Endothelial cell of hepatic sinusoid (primary cell): Measurements from ENCODE around the gene INSYN1.
"Not testable (repeated sequence)": the region's sequence is repeated elsewhere in the genome, so short reads cannot be mapped to it uniquely, and the experiment has no call there.

Source experiments
- in situ Hi-C: cut with HindIII; loops from 2 replicates; pipeline ENCODE4 v1.10.0; 2017; ENCODE audit warnings: low sequenced_read_pairs

Gene INSYN1

DNA sequence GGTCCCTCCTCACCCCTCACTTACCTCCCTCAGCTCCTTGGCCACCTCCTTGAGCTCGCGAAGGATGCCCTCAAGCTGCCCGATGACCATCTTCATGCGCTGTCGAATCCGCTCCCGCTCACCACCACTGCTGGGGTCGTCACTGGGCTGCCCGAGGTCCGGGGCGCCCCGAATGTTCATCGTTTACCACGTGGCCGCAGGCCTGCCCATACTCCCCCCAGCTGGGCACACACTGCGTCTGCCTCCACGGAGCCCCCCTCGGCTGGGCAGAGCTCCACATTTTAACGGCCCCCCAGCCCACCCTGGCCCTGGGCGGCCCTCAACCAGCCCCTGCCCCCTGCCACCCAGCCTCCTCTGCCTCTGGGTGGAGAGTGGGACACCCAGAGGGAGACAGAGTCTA, 2.2 kb downstream of the INSYN1 start:
- in situ Hi-C loops, result no loop called here

DNA sequence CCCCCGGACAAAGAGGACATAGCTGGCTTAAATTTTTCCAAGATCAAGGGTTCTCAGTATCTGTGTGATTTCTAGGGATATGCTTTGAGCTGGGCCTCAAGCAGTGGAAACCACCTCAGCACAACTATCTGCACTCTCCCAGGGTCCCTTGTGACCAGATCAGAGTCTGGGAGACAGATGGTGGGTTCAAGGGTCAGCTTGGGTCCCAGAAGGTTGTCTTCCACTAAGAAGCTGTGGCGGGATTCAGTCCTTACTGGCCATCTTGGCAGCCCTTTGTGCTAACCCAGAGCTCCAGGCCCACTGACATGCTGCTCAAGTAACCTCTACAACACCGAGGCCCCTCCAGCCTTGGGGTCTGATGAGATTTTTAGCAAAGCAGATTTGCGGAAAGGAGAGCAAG, 2.7 kb downstream of the INSYN1 start:
- in situ Hi-C loops, result no loop called here

DNA sequence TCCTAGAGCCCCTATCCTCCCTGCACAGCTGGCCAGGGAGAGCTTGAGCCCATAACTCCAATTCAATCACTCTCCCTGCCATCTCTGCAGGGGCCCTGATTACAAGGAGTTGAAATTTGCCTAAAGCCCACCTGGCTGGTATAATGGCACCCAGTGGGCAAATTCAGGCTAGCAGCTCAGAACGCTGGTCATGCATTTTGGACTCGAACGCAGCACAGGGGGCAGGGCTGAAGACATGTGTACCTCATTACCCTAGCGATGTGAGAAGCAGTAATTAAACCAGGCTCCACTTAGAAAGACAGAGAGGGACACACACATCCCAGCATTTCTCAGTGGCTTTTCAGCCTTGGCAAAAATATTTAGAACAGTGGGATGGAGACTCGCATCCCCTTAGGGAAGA, 3.2 kb downstream of the INSYN1 start:
- in situ Hi-C loops, result no loop called here

DNA sequence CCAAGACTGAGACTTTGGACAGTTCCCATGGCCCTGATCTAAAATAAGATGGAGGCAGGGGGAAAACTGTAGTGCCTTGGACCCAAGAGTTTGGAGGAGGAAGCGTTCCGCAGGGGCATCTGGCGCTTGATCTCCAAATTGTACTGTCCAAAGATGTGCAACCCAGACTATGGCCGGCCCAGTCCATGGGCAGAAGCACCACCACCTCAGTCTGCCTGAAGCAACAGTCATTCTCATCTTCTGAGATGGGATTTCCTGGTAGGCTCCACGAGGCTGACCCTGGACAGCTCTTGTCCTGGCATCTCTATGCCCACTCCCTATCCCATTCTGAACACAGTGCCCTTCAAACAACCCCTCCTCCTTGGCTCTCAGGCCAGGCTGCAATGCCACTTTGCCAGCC, 3.6 kb downstream of the INSYN1 start:
- in situ Hi-C loops, result no loop called here

DNA sequence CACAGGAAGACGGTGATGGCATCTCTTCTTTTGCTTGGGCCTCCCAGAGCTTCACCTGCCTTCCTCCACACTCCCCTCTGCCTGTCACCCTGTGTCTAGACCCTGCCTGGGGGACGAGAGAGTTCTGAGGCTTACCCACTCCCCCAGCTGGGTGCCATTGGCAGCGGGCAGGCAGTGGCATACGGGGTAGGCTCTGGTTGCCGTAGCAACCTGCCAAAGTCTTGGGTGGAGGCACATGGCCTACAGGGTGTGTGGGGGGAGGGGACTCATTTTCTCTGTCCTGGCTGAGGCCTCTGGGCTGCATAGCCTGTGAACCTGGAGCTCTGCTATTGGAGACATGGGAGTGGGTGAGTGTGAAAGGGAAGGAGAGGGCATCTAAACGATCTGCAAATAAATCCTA, 4.4 kb downstream of the INSYN1 start:
- in situ Hi-C loops, result no loop called here

DNA sequence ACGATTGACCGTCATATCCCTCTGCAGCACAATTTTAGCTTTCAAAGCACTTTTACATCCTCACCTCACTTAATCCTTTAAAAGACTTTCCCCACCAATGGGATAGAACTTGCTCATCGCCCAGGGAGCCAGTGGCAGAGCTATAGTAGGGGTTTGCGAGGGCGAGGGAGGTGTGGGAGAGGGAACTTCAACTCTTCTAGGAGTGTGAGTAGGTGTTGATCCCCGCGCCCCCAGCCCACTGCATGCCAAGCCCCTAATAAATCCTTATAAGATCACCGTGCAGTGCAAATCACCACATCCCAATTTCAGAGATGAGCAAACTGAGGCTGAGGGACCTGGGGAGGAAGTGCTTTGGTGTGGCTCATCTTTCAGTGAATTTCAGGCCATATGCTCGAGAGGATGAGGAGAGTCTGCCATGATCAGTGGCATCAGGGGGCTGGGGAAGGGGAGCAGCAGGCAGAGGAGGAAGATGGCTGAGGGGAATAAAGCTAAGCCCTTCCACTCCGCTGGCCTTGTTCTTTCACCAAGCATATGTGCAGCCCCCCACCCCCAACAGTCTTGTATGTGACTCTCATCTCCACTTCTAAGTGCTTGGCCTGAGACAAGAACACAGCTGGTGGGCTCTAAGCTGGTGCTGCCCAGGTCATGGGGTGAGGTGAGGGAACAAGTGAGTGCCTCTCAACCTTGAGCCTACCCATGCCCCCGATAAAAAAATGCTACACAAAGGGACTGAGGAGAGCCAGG, 5.1 kb downstream of the INSYN1 start:
- in situ Hi-C loops, result no loop called here

DNA sequence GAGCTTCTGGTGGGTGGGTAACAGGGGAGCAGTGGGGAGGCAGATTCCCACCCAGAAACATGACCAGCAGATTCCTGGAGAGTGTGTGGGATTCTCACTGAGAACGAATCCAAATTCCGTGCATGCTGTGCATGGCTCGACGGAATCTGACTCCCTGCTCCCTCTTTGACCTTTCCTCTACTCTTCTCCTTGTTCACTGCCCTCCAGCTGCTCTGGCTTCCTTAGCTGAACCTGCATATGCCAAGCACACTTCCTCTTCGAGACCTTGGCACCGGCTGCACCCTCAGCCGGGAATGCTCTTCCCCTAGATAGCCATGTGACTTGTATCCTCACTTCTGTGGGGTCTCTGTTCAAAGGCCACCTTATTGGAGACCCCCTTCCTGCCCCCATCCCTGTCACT, 6.3 kb downstream of the INSYN1 start:
- in situ Hi-C loops, result no loop called here

DNA sequence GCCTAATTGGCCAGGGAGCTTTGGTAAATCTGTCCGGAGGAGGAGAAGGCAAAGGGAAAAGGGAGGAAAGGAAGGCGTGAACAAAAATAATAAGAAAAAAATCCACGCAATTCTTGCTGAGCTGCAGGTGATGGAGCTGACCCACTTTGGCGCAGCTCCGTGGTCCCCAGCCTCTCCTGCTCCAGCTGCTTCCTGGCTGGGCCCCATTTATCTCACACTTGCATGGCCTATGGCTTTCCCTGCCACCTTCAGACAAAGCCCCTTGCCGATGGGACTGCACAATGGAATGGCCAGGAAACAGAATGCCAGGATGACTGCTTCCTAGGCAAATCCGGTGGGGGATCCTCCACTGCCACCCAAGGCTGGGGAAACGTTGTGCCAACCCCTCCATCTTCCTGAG, 6.9 kb downstream of the INSYN1 start:
- in situ Hi-C loops, result no loop called here

DNA sequence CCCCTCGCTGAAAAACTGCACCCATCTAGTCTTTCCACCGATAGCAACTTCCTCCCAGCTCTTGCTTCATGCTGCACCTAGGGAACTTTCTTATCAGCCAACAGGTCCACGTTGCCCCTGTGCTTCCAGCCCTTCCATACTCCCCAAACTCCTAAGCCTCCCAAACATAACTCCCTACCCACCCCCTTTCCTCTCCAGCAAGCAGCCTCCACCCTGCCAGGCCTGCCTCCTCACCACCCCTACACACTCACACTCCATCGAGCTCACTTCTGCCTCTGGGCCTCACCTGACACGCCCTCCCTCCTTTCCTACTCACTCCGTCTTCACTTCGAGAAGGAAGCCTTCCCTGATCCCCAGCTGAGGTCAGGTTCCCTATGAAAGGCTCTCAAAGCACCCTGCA, 8.1 kb downstream of the INSYN1 start:
- in situ Hi-C loops, result no loop called here

DNA sequence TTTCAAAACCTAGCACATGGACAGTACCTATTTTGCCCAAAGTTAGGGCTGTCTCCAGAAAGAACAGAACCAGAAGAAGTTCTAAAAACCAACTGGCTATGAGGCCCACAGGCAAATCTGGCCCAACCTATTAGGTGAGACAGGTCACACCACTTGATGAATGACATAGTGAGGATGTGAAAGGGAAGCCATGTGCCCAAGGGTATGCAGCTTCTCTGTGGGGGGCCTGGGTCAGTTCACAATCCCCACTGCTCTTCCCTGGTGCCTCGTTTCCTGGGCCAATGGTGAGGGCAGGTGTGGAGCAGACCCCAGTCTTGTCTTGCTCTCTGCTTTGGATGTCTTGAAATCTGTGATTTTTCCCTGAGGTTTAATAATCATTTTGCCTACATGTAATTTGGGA, 8.9 kb downstream of the INSYN1 start:
- in situ Hi-C loops, result no loop called here

DNA sequence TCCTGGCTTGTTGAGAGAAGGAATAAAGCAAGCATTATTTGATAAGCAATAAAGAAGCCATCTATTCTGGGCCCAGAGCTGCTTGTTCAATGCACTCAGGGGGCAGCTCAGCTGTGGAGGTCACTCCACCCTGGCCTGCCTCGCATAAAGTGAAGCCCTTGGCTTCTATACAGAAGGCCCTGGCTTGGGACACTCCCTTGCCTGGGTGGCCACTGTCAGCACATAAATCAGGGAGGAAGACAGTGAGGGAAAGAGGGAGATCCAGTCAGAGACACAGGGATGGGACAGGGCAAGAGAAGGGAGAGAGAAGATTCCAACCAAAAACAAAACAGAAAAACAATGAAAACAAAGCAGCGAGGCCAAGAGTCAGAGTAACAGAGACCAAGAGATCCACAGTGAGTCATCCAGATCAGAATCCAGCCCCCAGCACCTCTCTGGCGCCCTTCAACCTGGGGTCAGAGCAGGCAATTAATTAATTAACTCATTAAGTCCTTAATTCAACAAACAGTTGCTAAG, 11.8 kb downstream of the INSYN1 start:
- in situ Hi-C loops, result no loop called here

DNA sequence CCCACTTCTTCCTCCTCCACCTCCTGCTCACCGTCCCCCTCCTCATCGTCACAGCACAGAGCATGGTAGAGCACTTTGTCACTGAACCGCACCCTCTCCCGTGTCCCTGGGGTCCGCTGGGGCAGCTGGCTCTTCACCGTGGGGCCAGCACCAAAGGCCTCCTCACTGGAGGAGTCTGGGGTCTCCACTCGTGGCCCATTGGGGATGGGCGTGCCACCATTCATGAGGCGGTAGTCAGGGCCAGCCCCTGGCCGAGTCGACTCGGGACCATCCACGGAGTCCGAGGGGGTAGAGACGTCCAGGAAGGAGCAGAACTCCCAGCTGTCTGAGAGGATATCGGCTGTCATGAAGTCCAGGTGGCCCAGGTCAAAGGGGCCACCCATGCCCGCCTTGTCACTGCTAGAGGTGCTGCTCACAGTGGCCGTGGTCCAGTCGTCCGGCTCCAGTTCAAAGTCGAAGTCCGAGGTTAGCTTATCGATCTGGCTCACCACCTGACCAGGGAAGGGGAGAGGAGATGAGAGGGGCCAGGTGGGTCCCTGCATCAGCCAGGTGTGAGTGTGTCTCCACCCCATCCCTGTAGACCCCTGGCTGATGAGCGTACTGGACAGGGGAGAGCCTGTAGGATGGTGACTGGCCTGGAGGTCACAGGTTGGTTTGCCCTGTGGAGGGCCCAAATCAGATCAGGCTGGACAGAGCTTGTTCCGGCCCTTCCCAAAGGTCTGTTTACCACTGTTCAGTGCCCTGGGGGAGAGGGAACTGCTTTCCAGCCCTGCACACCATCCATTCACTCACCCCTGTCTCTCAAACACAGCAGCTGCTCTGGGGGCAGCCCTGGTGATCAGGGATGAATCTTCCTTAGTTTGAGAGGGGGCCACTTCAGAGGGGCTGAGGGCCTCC, 12.8 kb downstream of the INSYN1 start:
- in situ Hi-C loops, result no loop called here

DNA sequence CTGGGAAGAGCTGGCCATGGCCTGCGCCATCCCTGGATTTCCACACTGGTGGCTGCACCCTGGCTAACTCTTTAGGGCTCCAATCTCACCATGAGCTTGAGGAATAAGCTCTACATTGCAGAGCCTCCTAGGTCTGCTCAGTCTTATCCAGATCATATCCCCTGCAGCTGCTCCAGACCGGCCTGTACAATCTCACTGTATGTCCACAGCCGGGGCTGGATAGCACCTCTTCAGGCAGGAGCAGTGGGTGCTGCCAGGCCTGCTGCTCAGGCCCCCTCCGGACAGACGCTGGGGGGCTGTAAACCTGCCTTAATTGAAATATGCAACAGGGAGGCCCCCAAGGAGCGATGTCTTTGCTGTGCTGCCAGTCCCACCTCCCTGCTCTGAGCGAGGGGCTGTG, 15.6 kb downstream of the INSYN1 start:
- in situ Hi-C loops, result no loop called here

DNA sequence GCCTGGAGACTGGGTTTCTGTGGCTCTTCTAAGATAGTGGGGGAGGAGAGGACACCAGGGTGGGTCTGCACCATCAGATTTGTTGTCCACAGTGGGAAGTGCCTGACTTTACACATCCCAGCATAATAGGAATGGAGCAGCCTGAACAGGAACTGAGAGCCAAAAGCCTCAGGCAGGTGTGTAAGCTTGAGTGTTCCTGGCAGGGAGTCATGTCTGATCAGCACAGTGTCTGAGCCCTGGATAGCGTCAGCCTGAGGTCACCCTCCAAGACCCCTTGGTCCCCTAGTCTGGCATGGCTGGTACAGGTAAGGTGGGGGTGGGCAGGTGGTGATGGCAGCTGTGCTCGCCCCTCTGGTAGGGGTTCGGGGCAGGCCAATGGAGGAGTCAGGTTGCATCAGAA, 20.2 kb downstream of the INSYN1 start:
- in situ Hi-C loops, result no loop called here

DNA sequence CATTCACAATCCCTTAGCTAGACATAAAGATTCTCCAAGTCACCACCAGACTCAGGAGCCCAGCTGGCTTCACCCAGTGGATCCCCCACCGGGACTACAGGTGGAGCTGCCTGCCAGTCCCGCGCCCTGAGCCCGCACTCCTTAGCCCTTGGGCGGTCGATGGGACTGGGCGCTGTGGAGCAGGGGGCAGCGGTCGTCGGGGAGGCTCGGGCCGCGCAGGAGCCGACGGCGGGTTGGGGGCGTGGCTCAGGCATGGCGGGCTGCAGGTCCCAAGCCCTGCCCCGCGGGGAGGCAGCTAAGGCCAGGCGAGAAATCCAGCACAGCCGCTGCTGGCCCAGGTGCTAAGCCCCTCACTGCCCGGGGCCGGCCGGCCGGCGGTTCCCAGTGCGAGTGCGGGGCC, 21.1 kb downstream of the INSYN1 start:
- in situ Hi-C loops, result not testable (repeated sequence)

DNA sequence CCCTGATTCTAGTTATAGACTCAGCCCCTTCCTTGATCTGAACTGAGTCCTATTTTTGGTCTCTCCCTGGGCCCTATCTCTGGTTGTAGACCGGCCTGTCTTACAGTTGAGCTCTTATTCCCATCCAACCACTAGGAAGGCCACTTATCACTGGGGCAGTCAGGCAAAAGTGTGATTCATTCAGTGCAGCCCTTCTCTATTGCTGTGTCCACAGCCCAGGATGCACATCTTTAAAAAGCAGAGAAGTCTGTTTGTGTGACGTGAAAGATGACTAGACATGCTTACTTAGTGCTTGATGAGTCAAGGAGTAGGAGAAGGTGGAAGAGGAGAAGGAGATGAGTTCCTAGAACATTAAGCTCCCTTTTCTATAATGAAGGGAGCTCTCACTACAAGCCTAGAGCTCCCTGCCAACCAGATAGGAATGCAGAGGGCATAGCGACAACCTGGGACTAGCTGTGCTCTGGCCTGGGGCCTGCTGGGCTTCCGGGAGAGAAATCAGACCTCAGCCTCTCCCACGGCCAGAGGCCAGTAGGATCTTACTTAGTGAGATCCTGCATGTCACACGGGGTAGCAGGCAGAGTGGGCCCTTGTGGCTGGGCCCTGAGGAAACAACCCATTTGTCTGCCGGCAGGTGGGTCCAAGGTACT, 25.7 kb downstream of the INSYN1 start:
- in situ Hi-C loops, result no loop called here

DNA sequence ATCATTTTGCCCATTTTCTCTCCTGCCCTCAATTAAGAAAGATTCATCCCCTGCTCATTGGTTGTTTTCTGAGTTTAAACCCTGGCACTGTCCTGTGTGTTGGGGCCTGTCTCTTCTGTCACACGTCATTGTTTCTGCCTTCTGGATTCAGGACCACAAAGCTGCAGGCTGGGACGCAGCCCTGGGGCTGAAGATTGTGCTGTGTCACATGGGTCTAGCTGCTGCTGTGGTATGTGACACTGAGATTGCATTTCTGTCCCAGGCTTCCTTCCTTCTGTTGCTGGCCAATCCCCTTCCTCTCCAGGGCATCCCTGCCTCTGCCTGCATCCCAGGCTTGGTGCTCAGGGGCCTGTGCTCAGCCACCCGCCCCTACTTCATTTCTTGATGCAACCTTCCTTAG, 28.9 kb downstream of the INSYN1 start:
- in situ Hi-C loops, result no loop called here

DNA sequence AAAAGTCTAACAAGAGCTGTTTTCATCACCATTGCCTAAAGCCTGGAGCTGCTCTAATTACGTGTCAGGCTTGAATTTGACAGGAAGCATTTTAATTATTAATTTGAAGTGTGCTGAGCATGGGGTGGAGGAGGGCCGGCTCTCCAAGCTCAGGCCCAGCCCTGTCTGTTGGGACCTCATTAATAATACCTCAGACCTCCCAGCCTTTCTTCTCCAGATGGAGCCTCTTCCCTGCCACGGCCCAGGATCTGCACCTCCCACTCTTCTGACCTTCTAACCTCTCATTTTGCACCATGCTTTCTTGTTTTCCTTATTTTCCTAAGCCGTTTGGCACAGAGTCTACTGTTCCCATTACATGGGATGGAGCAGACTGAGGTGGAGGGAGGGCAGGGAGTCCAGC, 30.0 kb downstream of the INSYN1 start:
- in situ Hi-C loops, result no loop called here

DNA sequence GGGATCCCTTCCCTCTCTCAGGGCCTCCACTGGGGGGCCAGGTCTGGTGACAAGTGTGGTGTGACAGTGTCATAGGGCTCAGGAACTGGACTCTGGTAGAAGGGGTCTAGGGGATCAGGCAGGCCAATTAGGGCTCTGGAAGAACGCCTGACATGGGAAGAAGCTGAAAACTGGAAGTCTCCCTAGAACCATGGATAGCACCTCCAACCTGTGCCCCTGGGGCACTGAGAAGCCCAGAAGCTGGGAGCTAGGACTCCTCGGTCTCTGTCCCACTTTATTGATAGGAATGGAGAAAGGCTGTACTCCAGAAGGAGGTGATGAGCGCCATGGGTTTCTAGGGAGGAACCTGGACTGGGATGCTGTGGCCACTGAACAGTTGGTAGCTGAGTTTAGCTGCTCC, 30.7 kb downstream of the INSYN1 start:
- in situ Hi-C loops, result no loop called here

DNA sequence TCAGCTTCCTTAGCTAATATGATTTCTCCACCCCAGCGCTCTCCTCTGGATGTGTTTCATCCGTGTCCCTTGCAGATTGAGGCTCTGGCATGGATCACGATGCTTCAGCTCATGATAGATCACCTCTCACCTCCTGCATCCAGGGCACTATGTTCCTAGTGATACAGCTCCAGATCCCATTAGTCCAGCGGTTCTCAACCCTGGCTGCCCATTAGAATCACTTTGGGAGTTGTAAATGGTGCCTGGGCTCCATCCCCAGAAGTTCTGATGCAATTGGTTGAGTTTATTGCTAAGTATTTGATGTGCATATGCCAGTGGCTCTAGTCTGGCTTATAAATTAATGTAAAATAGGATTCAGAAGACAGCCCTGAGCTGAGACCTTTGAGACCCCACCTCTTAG, 34.5 kb downstream of the INSYN1 start:
- in situ Hi-C loops, result no loop called here

DNA sequence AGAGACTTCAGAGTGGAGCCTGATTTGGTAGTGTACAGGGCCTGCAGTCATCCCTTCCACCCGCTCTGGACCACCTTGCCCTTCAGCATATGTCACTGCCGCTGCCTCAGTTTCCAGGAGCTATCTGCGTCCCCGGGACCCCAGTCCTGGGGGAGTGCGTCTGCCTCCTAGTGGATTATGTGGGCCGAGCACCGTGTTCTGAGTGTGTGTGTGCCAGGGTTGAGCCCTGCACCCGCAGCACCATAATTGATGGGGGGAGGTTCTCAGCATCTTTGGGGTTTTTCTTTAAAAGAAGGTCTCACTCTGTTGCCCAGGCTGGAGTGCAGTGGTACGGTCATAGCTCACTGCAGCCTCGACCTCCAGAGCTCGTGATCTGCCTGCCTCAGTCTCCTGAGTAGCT, 35.3 kb downstream of the INSYN1 start:
- in situ Hi-C loops, result no loop called here

DNA sequence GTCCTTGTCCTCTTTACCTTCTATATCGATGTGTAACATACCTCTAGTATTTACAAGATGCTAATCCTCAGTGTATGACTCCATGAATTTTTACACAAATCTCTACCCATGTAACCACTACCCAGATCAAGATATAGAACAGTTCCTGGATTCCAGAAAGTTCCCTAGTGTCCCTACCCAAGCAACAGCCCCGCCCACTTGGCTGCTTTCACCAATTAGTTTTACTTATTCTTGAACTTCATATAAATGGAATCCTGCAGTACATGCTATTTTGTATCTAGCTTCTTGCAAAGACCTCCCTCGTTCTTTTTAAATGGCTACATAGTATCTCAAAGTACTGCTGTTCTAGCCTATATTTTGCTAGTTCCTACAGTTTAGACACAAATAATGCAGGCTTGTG, 35.9 kb downstream of the INSYN1 start:
- in situ Hi-C loops, result no loop called here
